ENCODE measurements around the gene DHX36.

DNA sequence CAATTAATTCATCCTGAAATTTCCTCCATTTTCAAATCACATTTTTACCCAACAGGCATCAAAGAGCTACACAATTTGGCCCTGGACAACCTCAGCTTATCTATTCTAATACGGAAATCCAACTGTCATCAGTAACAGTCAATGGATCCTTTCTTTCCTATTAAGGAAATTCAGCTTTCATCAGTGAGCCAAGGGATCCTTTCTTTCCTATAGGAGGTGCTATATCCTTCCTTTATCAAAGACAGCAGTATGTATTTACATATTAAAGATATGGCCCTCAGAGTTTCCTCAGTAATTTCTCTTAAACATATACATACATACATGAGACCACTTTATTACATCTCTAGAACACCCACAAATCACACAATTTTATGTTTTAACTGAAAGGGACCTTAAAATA is 10.1 kb downstream of the DHX36 start:
- no peak for TF ChIP-seq POLR2A (IDR thresholded peaks at IDR 0.05)
- TF ChIP-seq, protein P1, sequence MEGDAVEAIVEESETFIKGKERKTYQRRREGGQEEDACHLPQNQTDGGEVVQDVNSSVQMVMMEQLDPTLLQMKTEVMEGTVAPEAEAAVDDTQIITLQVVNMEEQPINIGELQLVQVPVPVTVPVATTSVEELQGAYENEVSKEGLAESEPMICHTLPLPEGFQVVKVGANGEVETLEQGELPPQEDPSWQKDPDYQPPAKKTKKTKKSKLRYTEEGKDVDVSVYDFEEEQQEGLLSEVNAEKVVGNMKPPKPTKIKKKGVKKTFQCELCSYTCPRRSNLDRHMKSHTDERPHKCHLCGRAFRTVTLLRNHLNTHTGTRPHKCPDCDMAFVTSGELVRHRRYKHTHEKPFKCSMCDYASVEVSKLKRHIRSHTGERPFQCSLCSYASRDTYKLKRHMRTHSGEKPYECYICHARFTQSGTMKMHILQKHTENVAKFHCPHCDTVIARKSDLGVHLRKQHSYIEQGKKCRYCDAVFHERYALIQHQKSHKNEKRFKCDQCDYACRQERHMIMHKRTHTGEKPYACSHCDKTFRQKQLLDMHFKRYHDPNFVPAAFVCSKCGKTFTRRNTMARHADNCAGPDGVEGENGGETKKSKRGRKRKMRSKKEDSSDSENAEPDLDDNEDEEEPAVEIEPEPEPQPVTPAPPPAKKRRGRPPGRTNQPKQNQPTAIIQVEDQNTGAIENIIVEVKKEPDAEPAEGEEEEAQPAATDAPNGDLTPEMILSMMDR (IDR thresholded peaks at IDR 0.05): no peak
